ENCODE data around the gene REEP3. TPM values are rescaled to one million over a fixed set of nuclear protein-coding genes. Genes with fewer than 3 reads are reported as not detected.

The REEP3 gene
- total RNA-seq, 1 experiment from 2014 or later, result 39.6 TPM

- ChIA-PET POLR2A (ENCODE audit: low non-redundant PET) (no interaction called here), CTCF (no interaction called here)
- no peak for DNase-seq (ENCODE audit: low spot score)
- intact Hi-C loops (cut with micrococcal nuclease; ENCODE audit: unreplicated experiment), result no loop called here
- Histone ChIP-seq H3K4me1 (ENCODE audit: insufficient read depth, low read length, poor library complexity, severe bottlenecking) (peaks cover 22% of the 10 kb centered on the region), H3K27me3 (replicated peaks; ENCODE audit: insufficient read depth, low read depth, low read length, poor library complexity) (no peaks in the 10 kb centered on the region), H3K27ac (ENCODE audit: low read depth, low read length, poor library complexity, severe bottlenecking) (no peak overlapping the region), H3K4me3 (ENCODE audit: low read depth, low read length, poor library complexity, severe bottlenecking) (no peak overlapping the region), H3K36me3 (ENCODE audit: insufficient read depth, low read length, poor library complexity, severe bottlenecking) (no peaks in the 10 kb centered on the region), H3K9me3 (ENCODE audit: low read depth, low read length, poor library complexity, severe bottlenecking) (no peaks in the 10 kb centered on the region)
- TF ChIP-seq, protein P1, sequence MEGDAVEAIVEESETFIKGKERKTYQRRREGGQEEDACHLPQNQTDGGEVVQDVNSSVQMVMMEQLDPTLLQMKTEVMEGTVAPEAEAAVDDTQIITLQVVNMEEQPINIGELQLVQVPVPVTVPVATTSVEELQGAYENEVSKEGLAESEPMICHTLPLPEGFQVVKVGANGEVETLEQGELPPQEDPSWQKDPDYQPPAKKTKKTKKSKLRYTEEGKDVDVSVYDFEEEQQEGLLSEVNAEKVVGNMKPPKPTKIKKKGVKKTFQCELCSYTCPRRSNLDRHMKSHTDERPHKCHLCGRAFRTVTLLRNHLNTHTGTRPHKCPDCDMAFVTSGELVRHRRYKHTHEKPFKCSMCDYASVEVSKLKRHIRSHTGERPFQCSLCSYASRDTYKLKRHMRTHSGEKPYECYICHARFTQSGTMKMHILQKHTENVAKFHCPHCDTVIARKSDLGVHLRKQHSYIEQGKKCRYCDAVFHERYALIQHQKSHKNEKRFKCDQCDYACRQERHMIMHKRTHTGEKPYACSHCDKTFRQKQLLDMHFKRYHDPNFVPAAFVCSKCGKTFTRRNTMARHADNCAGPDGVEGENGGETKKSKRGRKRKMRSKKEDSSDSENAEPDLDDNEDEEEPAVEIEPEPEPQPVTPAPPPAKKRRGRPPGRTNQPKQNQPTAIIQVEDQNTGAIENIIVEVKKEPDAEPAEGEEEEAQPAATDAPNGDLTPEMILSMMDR (conservative IDR thresholded peaks at IDR 0.05; ENCODE audit: low read depth, low read length), result no peak
- no peak for TF ChIP-seq EZH2 (IDR thresholded peaks at IDR 0.05; ENCODE audit: borderline replicate concordance, low read depth, low read length, poor library complexity, severe bottlenecking)
- no TSS peak for BruUV-seq (replicated peaks)
Measured at GRCh38 chr10:63636812-63637211, 115.6 kb downstream of the REEP3 start.

DNA sequence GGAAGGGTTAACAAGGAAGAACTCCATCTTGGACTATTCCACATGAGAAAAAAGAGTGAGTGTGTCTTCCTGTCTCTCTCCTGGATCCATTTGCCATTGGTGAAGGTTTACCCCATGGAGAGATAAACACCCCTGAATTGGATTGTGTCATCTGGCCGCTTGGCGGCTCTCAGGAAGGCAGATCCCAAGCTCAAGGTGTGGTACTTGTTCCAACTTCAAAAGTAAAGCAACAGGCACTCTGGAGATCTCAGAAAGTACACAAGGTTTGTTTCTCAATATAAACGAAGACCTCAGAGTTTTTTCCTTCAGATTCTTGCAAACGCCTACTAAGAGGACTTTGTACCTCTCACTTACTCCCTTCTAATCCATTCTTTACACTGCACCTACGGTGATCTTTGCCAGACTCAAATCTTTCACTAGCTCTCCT, 116.7 kb downstream of the REEP3 start:
- TF ChIP-seq, protein P1 (conservative IDR thresholded peaks at IDR 0.05; ENCODE audit: low read depth, low read length), result no peak
- TF ChIP-seq EZH2 (IDR thresholded peaks at IDR 0.05; ENCODE audit: borderline replicate concordance, low read depth, low read length, poor library complexity, severe bottlenecking), result no peak
- no peak for DNase-seq (ENCODE audit: low spot score)
- intact Hi-C loops (cut with micrococcal nuclease; ENCODE audit: unreplicated experiment), result no loop called here
- no peak overlapping the region for H3K27ac ChIP-seq (ENCODE audit: low read depth, low read length, poor library complexity, severe bottlenecking)
- ChIA-PET CTCF (no interaction called here), POLR2A (ENCODE audit: low non-redundant PET) (no interaction called here)
- no peak overlapping the region for H3K4me3 ChIP-seq (ENCODE audit: low read depth, low read length, poor library complexity, severe bottlenecking)
- BruUV-seq (replicated peaks), result no TSS peak
- no peaks in the 10 kb centered on the region for H3K36me3 ChIP-seq (ENCODE audit: insufficient read depth, low read length, poor library complexity, severe bottlenecking)
- H3K27me3 ChIP-seq (replicated peaks; ENCODE audit: insufficient read depth, low read depth, low read length, poor library complexity), result no peaks in the 10 kb centered on the region
- no peaks in the 10 kb centered on the region for H3K9me3 ChIP-seq (ENCODE audit: low read depth, low read length, poor library complexity, severe bottlenecking)
- peaks cover 17% of the 10 kb centered on the region for H3K4me1 ChIP-seq (ENCODE audit: insufficient read depth, low read length, poor library complexity, severe bottlenecking)

GRCh38 chr10:63641366-63641765, 120.2 kb downstream of the REEP3 start:
- TF ChIP-seq, protein P1 (conservative IDR thresholded peaks at IDR 0.05; ENCODE audit: low read depth, low read length), result no peak
- TF ChIP-seq EZH2 (IDR thresholded peaks at IDR 0.05; ENCODE audit: borderline replicate concordance, low read depth, low read length, poor library complexity, severe bottlenecking), result no peak
- CTCF ChIA-PET, result no interaction called here
- Histone ChIP-seq H3K36me3 (ENCODE audit: insufficient read depth, low read length, poor library complexity, severe bottlenecking) (no peaks in the 10 kb centered on the region), H3K27ac (ENCODE audit: low read depth, low read length, poor library complexity, severe bottlenecking) (peak overlapping the region; percentile 71), H3K27me3 (replicated peaks; ENCODE audit: insufficient read depth, low read depth, low read length, poor library complexity) (no peaks in the 10 kb centered on the region), H3K4me1 (ENCODE audit: insufficient read depth, low read length, poor library complexity, severe bottlenecking) (peaks cover 25% of the 10 kb centered on the region), H3K4me3 (ENCODE audit: low read depth, low read length, poor library complexity, severe bottlenecking) (no peak overlapping the region), H3K9me3 (ENCODE audit: low read depth, low read length, poor library complexity, severe bottlenecking) (no peaks in the 10 kb centered on the region)
- DNase-seq (ENCODE audit: low spot score), result no peak
- TSS peak; percentile 94 for BruUV-seq (replicated peaks)
- intact Hi-C loops (cut with micrococcal nuclease; ENCODE audit: unreplicated experiment), result no loop called here
- POLR2A ChIA-PET (ENCODE audit: low non-redundant PET), result no interaction called here

Measured in A673 (cell line).